GM10266 (cell line): ENCODE data around the gene PTTG2.

ENCODE experiments used
- DNase-seq: peaks from one replicate; pipeline ENCODE4 v3.0.0; 2012; ENCODE audit errors: extremely low spot score
- TF ChIP-seq, protein P1 (sequence below): IDR thresholded peaks from 2 replicates; pipeline ENCODE4 v1.5.1; 2012; ENCODE audit warnings: mild to moderate bottlenecking, low read depth; ENCODE audit not compliant: control insufficient read depth, insufficient read depth; ENCODE audit errors: missing control alignments

The PTTG2 gene

DNA sequence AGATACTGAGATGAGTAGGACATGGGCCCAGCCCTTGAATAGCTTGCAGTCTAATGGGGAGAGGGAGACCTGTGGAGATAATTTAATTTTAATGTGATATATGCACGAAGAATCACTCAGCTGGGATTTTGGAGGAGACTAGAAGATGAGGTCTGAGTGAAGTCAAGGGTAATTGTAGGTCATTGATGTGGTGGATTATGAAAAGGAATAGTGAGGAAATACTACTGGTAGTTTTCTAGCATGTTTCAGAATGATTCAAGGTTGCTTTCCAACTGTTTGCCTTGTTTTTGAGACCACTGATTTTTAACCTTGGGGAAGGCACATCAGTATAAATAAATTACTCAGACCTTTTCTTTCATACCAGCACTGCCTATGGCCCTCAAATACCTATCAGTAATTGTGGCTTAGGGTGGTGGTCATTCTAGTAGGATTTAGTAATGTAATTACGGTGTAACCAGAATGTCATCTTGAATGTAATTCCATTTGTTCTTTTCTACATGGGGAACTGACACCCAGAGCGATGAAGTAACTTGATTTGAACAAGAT lies 25.6 kb downstream of the PTTG2 start:
- TF ChIP-seq, protein P1, sequence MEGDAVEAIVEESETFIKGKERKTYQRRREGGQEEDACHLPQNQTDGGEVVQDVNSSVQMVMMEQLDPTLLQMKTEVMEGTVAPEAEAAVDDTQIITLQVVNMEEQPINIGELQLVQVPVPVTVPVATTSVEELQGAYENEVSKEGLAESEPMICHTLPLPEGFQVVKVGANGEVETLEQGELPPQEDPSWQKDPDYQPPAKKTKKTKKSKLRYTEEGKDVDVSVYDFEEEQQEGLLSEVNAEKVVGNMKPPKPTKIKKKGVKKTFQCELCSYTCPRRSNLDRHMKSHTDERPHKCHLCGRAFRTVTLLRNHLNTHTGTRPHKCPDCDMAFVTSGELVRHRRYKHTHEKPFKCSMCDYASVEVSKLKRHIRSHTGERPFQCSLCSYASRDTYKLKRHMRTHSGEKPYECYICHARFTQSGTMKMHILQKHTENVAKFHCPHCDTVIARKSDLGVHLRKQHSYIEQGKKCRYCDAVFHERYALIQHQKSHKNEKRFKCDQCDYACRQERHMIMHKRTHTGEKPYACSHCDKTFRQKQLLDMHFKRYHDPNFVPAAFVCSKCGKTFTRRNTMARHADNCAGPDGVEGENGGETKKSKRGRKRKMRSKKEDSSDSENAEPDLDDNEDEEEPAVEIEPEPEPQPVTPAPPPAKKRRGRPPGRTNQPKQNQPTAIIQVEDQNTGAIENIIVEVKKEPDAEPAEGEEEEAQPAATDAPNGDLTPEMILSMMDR, result no peak
- DNase-seq, result no peak

DNA sequence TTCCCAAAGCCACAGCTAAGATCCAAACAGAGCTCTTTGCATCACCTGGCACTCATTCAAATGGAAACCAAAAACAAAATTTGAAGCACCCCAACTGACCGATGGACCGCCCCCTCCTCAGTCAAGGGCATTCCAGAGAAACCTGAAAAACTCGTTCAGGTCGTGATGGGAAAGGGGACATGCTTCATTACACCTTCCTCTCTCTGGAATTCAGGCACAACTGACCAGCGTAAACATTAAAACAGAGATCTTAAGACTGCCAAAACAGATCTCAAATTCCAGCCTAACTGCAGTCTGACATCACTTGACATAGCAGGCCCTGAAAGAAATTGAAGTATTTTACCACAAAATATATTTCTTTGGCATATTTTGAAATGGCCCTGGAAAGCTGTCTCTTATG lies 28.5 kb downstream of the PTTG2 start:
- no peak for DNase-seq
- TF ChIP-seq, protein P1, result no peak

DNA sequence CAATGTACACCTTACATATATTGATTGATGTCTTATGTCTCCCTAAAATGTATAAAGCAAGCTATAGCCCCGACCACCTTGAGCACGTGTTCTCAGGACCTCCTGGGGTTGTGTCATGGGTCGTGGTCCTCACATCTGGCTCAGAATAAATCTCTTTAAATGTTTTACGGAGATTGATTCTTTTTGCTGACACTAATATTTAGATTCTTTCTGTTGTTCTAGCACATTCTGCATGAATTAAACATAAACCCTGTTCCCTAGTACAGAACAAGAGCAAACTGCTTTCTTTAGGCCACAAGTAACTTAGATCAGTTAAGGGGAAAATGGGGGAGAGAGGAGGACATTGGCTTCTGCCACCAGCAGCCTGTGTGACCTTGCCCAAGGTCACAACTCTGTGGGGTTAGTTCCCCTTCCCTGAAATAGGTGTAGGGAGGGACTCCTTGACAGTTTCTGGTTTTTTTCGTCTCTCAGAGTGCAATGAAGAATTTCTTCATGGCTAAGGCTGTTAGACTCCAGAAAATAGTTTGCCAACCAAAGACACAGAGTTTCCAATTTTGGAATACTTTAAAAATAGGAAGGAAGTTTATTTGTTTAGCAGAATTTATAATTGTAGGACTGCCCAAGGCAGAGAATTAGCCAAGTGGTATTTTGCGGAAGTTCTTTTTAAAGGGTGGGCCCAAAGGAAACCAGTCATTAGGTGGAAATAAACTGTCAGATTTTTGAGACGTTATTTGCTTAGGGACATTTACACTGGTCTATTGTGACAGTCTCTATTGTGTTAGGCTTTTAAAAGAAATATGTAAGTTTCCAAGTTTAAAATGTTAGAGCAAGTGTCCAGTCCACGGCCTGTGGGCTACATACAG lies 29.4 kb downstream of the PTTG2 start:
- DNase-seq, result no peak
- TF ChIP-seq, protein P1, result no peak

DNA sequence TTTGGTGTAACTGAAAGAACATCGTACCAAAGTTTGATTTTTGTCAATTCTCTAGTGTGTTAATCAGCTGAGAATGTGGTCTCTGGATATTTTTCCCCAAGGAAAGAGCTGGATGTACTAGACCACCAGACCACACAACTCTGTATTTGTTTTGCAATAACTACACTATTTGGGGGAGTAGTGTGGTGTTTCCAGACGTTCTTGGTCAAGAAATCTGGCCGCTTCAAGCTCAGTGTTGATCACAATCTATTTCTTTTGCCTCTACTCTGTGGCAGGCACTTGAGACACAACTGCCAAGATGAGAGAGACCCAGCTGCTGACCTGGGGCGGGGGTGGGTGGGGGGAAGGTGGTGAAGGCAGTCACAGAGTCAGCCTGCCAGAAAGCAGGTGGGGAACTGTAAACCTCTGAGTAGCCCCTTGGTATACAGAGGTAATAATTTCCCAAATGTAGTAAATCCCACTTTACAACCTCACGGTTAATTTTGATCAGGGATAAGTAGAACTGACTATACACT lies 30.6 kb downstream of the PTTG2 start:
- no peak for DNase-seq

DNA sequence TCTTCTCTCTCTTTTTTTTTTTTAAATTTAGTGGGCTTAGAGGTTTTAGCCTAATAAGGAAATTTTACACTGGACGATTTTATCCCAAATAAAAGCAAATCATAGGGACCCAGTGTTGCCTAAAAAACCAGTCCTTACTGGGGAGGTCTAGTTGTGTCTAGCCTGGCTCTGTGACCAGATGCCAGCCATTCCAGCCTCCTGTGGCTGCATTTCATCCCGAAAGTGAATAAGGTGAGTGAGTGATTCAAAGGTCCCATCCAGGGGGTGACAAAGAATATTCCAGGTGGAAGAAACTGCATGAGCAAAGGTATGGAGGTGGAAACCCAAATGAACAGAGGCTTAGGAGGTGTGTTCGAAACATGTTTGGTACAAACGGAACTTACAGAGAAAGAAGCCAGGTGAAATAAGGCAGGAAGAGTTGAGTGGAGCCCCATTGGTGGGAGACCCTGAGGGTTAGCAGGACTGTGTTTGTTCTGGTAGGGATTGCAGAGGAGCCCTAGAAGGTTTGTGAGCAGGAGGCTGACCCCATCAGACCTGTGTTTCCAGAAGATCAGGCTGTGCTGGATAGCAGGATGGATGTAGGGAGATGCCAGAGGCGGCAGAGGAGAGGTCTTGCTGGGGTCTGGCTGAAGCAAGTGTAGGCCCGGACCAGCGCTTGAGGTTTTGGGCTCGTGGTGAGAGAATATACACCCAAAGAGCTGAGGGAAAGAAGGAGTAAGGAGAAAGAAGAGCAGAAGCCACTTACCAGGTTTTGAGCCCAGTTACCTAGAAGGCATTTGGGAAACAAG lies 31.6 kb downstream of the PTTG2 start:
- TF ChIP-seq, protein P1, result no peak
- DNase-seq, result no peak

More for the DNA sequence above, 30.6 kb downstream of the PTTG2 start:
- TF ChIP-seq, protein P1, result no peak

DNA sequence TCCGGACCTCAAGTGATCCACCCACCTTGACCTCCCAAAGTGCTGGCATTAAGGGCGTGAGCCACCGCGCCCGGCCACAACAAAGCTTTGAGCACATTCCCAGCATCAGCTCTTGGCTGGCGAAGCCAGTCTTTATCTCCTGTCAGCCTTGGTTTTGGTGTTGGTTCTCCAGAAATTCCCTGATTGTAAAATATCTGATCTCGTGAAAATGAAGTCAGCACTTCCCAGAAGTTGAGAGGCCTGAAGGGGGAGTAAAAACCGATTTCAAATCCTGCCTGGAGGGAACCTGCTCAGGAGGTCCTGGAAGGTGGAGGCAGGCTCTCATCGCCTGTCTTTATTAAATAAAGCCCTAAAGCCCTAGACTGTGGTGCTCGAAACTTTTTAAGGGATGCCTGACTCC lies 33.6 kb downstream of the PTTG2 start:
- TF ChIP-seq, protein P1, result no peak
- DNase-seq, result no peak

DNA sequence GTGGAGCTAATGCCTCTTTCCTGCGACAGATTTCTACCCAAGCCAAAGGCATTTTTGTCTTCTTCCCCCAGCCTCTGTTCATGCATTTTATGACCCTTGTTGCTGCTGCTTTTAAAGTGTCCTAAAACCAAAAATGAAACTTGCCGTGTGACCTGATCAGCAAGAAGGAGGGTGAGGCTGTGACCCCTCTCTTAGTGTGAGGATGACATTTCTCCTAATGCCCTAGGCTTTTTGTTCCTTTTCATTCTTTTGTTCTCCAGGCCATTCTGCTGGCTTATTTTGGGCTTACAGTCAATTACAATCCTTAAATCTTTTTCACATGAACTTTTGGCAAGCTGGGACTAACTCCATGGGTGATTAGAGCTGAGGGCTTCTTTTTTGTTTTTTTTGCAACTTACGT lies 34.4 kb downstream of the PTTG2 start:
- TF ChIP-seq, protein P1, result no peak
- no peak for DNase-seq
